ENCODE measurements around the gene LRRC17. TPM values are rescaled to one million over a fixed set of nuclear protein-coding genes. Genes with fewer than 3 reads are reported as not detected.

LRRC17 gene
- total and polyA plus RNA-seq, 9 of the 15 experiments (the other 6 are each of a cell fraction or from before 2014, with no cell fraction given), result 0.03 to 0.18 (median 0.12) TPM; not detected in 5

DNA sequence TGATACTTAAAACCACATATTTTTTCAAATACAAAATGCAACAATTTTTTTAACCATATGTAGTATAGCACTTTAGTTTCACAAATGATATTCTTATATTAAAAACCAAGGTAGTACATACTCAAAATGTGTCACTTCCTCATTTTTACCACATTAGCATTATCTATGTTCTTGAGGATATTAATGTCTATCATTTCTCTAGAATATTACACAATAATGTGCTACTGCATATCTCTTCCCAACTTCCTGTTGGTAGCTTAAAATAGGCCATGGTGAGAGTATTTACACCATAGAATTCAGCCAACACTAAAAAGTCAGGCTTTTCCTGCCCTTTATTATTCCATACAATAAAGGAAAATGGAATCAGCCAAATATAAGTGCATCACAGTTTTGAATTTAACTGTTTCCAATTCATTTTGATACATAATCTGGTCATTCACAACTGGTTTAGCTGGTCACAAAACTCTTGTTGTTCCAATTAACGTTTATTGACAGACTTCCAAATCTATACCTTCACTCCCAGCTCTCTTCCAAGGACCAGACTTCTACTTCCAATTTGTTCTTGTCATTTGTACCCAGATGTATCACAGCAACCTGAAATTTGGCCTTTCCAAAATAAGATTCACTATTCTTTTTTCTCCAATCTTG is 20.0 kb upstream of the LRRC17 start (continued):
- TF ChIP-seq CLOCK (CRISPR knock-in tag; IDR thresholded peaks at IDR 0.05; ENCODE audit: borderline replicate concordance) (no peak), SRSF3 (IDR thresholded peaks at IDR 0.05; ENCODE audit: insufficient read depth, low read length) (no peak), BRCA1 (IDR thresholded peaks at IDR 0.05) (no peak), BRCA1 (CRISPR knock-in tag; IDR thresholded peaks at IDR 0.05) (no peak), MITF (IDR thresholded peaks at IDR 0.05) (no peak), POLR3A (IDR thresholded peaks at IDR 0.05; ENCODE audit: borderline replicate concordance, extremely low read depth, insufficient read depth, insufficient read length) (no peak), SFPQ (IDR thresholded peaks at IDR 0.05; ENCODE audit: low read depth, low read length) (no peak), IFI16 (CRISPR knock-in tag; IDR thresholded peaks at IDR 0.05) (no peak), ETV6 (IDR thresholded peaks at IDR 0.05; ENCODE audit: borderline replicate concordance in 1 of 2, low read depth in 2 of 2, low read length in 1 of 2) (no peak; a peak in 1 of 4 replicates), ETV6 (CRISPR knock-in tag; IDR thresholded peaks at IDR 0.05; ENCODE audit: borderline replicate concordance) (no peak), RB1 (IDR thresholded peaks at IDR 0.05; ENCODE audit: low read depth) (no peak)
- TF ChIP-seq, protein P1, sequence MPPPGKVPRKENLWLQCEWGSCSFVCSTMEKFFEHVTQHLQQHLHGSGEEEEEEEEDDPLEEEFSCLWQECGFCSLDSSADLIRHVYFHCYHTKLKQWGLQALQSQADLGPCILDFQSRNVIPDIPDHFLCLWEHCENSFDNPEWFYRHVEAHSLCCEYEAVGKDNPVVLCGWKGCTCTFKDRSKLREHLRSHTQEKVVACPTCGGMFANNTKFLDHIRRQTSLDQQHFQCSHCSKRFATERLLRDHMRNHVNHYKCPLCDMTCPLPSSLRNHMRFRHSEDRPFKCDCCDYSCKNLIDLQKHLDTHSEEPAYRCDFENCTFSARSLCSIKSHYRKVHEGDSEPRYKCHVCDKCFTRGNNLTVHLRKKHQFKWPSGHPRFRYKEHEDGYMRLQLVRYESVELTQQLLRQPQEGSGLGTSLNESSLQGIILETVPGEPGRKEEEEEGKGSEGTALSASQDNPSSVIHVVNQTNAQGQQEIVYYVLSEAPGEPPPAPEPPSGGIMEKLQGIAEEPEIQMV (tag; conservative IDR thresholded peaks at IDR 0.05; ENCODE audit: low read depth), result no peak
- TF ChIP-seq, protein P2, sequence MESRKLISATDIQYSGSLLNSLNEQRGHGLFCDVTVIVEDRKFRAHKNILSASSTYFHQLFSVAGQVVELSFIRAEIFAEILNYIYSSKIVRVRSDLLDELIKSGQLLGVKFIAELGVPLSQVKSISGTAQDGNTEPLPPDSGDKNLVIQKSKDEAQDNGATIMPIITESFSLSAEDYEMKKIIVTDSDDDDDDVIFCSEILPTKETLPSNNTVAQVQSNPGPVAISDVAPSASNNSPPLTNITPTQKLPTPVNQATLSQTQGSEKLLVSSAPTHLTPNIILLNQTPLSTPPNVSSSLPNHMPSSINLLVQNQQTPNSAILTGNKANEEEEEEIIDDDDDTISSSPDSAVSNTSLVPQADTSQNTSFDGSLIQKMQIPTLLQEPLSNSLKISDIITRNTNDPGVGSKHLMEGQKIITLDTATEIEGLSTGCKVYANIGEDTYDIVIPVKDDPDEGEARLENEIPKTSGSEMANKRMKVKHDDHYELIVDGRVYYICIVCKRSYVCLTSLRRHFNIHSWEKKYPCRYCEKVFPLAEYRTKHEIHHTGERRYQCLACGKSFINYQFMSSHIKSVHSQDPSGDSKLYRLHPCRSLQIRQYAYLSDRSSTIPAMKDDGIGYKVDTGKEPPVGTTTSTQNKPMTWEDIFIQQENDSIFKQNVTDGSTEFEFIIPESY (CRISPR knock-in tag; IDR thresholded peaks at IDR 0.05), result no peak
